Measurements from ENCODE around the gene ARHGEF19.
"Not testable (repeated sequence)": the region's sequence is repeated elsewhere in the genome, so short reads cannot be mapped to it uniquely, and the experiment has no call there.

Gene ARHGEF19
- 8.5 to 11.5 (median 11.1) reads per million in 4 donors for total RNA-seq

GRCh38 chr1:16212251-16212961 lies at the start of gene ARHGEF19:
Gene ARHGEF19 (minus strand): TSS chr1:16212652. CDS start chr1:16209054, 3,598 bp downstream.
- DNase-seq: no peak

GRCh38 chr1:16262067-16262466 lies 49.6 kb upstream of the ARHGEF19 start:
- no peak for DNase-seq

DNA sequence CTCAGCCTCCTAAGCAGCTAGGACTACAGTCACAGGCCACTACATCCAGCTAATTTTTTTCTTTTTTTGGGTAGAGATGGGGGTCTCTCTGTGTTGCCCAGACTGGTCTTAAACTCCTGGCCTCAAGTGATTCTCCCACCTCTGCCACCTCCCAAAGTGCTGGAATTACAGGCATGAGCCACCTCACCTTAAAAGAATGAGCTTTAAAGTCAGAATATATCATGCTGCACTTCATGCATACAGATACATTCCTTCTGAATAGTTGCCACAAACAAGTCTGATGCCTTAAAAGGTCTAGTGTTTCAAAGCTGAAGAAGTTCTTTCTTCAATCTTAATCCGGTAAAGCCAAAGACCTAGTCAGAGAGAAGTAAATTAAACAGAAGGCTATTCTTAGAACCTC lies 48.4 kb upstream of the ARHGEF19 start:
- DNase-seq: no peak

GRCh38 chr1:16258591-16259135 lies 46.2 kb upstream of the ARHGEF19 start:
- DNase-seq: no peak

GRCh38 chr1:16257968-16258367 lies 45.5 kb upstream of the ARHGEF19 start:
- no peak for DNase-seq

GRCh38 chr1:16257556-16257955 lies 45.1 kb upstream of the ARHGEF19 start:
- DNase-seq: not testable (repeated sequence)

DNA sequence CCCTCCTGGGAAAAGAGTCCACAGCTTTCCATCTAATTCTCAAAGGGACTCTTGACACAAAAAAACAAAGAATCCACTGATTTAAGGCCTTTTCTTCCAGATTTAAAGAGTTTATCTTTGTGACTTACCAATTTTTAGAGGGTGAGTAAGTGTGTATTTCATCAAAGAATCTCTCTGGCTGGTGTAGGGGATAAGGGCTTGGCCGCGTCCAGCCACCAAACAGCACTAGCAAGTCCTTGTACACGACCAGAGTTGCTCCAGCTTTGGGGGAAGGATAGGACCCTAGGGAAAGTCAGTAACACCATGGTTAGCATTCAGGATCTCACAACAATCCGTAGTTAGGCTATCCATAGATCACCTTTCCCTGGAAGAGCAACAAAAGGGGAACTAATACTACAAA lies 44.0 kb upstream of the ARHGEF19 start:
- no peak for DNase-seq

DNA sequence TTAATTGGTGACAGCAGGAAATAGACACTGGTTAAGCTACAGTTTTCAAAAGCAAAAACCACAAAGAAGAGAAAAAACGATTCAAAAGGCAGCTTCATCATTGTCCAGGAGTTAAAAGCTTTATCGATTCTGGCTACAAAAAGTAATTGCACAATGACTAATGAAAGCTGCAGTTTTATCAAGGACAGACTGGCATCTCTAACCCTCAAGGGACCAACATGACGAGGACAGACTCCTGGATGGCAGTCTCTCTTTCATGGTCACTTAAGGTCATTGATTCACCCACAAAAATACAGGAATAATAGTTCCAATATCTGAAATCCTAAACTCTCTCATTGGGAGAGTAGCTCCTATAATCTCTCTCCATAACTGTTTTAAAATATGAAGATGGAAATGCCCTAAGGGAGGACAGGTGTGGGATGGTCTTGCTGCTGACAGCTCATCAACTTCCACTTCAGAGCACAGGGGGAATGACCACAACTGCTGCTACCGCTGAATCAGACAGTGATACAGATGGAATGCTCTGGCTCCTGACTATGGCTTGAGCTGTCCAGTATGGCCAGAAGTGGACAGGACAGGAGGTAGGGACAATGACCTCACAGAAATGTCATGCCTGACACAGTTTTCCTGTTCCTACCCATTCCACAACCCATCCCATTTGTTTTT lies 41.9 kb upstream of the ARHGEF19 start:
- DNase-seq: no peak

DNA sequence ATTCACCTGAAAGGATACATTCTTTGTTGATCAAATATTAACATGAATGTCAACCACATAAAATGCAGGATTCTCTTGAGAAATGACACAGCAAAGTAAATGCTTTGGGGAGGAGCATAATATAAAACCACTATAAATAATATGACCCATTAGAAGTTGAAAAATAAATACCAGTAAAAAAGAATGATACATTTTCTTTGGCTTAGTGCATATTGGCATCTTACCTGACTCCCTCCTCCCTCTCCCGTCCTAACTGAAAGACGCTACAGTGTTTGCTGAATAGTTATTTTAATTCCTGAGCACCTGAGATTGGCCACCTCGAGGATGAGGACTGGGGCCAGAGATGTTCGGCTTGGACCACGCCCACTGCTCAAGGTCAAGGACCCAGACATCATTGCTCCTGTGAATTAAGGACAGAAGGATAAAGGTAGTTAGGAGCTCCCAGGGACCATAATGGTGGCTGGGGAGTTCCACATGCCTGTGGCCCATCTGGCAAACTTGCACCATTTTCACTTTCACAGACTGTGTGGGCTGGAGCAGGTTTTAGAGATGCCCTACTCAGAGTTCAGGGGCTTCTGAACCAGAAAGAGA lies 41.0 kb upstream of the ARHGEF19 start:
- DNase-seq: no peak

DNA sequence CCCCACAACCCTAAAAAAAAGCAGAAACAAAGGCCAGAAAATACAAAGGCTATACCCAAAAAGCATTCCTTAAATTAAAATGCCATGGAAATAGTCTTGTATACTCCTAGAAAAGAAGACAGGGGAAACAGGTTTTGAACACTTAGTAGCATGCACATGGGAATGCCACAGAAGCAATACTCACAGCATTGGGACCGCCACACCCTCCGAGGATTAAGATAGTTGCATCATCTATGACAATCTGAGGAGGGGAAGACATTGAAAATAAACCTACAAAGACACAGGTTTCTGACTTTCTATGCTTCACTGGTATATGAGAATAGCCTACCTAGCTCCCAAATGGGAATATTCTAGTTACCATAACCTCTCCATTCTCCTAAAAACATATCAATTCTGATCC lies 40.5 kb upstream of the ARHGEF19 start:
- DNase-seq: no peak

GRCh38 chr1:16251381-16251780 lies 38.9 kb upstream of the ARHGEF19 start:
- no peak for DNase-seq

DNA sequence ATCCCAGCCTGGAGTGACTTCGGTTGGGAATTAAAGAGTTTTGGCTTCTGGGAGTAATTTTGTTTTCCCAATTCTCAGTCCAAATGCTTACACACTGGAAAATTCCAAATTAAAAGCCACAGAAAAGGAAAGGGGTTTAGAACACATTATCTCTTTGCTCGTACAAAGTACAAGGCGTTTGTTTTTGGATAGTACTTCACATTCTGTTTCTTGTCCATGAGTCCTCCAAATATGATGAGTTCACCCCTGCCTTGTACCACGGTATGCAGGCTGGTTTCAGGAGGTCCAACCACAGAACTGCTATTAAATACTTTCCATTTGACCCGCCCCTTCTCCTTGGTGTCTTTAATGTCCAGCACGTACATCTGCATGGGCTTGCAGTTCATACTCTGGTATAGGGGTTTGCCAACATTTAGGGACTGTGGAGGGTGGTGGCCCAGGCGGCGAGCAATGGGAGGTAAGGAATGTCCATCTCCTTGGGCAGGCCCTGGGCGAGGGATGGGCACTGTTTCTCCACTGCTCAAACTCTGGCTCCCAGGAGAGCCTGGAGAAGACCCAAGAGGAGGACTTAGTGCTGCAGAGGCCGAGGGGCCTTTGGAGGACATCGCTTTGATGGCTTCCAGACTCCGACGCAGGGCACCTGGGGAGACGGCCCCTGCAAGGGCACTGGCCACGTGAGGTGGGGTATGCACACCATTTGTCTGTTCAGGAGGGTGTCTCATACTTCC lies 38.2 kb upstream of the ARHGEF19 start:
- no peak for DNase-seq

DNA sequence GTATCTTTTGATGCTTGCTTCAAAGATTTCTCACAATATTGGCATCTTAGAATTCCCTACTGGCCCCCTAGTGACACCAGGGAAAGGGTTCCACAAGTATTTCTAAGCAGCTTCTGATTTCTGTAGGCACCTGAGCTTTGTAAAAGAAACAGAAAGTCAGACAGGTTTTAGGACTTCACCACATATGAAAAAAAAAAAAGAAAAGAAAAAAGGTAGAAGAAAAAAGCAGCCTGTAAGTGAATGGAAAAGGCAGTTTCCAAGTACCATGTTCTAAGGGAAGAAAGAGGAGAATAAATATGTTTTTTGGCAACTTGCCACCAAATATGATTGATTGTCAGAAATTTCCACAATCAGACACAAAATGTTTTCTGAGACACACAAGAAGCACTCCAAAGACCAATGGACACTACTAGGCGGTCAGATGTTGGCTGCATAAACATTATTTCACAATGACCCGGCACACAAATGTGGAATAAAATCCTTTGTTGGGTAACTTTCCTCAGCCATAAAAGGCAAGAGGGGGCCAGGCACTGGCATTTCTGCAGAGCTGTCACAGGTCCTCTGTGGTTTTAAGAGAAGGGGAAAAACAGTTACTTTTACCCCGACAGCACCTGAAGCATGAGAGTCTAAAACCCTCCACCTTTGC lies 37.3 kb upstream of the ARHGEF19 start:
- DNase-seq: no peak

GRCh38 chr1:16248603-16249516 lies 36.4 kb upstream of the ARHGEF19 start:
- no peak for DNase-seq

DNA sequence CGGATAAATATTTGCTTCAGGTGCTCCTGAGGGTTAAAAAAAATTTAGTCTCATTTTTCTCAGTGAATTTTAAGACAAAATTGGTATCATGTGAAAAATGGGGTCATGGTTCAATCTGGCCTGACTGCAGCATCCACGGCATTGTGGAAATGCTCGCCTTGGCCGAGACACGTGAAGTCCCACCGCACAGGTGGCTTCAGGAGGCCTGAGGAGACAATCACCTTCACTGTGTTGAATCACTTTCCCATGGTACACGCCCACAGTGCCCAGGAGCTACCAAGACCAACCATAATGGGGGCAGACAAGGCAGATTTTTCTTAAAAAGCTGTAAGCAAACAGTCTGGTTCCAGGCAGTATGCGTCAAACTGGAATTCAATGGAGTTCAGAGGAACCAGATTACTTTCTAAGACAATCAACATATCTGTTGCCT lies 35.6 kb upstream of the ARHGEF19 start:
- no peak for DNase-seq

DNA sequence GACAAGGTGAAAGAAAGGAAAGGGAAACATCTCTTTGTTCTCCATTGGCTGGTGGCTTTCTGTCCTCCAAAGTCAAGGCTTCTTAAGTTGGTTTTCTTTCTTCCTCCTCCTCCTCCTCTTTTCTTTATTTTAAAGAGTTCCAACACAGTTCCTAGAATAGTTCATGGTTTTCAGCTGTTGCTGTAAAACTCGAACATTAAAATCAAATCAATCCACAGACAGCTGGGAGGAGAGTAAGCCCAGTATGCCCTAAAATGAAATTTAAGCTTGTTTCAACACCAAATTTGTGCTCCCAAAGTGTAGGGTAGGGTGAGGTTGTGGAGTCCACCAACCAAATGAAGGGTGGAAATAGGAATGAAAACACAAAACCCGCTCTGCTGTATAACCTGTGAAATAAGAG lies 35.0 kb upstream of the ARHGEF19 start:
- no peak for DNase-seq

DNA sequence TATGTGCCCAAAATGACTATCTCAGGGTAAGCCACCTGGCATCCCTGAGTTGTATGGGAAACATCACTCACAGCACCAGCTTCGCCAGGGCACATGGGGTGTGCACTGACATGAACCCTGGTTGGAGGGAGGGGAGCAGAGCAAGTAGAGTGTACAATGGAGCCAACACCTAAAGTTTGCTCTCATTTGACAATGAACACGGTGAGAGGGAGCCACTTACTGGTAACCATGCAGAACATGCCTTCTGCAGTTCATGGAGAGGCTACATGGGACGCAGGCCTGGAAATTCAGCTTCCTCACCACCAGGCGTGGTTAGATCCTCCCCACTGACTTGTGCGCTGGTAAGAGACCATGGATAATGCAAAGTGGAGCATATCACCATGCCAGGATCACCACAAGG lies 34.5 kb upstream of the ARHGEF19 start:
- no peak for DNase-seq

- DNase-seq: not testable (repeated sequence)
Observed at GRCh38 chr1:16246239-16246638, 33.8 kb upstream of the ARHGEF19 start.

DNA sequence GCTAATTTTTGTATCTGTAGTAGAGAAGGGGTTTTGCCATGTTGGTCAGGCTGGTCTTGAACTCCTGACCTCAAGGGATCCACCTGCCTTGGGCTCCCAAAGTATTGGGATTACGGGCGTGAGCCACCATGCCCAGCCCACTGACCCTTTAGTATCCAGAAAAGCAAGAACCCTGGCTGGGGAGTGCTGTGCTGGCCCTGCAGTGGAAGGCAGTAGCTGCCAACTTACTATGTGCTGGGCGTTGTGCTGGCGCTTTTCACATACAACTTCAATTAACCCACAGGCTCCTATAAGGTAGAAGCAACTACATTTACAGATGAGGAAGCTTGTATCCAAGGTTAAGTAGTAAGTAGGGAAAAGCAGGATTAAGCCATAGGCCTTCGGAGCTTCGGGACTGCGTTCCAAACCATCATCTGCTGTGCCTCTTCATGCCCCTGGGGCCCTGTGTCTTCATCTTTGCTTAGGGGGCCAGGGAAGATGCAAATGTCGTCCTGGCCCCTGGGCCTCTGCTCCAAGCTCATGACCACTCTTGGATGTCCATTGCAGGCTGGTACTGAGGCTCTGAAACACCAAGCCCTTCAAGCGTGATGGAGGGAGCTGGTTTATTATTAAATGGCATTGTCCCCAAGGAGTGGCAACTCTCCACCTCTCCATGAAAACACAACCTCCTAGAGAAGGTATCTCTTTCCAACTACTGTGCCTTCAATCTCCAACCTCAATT lies 33.2 kb upstream of the ARHGEF19 start:
- DNase-seq: no peak

DNA sequence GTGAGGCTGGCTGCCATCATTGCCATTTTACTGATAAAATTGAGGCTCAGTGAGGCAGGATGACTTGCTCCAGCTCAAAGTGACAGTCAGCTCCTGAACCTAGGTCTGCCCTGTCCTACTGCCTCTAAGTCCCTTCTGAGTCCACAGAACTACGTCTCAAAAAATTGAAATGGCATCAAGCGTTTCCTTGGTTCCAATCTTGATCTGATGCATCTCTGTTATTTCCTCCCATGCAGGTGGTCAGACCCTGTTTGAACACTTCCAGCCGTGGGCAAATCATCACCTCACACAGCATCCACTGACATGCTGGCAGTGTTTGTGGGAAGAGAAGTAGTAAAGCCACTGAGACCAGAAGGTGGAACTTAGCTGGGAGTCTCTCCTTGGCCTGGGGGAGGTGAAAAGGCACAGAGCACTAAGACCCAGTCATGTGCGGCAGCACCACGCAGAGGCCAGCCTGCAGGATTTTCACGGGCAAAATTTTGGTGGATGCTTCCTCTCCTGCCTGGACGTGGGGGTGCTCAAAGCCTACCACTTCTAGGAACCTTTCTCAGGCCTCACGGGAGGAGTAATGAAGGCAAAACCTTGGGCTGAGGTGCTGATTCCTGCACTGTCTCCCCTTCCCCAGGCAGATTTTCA lies 32.3 kb upstream of the ARHGEF19 start:
- no peak for DNase-seq

Measured in T-helper 1 cell (primary cell).